OCI-LY3 (cell line): ENCODE results near the gene ARAP1.

ENCODE experiments used
- H2AFZ ChIP-seq: fragments of 200-600, 300-600 bp; shearing (Covaris generic); 2 replicates; pipeline ENCODE4 v1.6.0; 2014; ENCODE audit warnings: antibody characterized with exemption, low read depth, low read length
- H3K27ac ChIP-seq: fragments of 200-600, 300-600 bp; sonication (generic); 2 replicates; pipeline ENCODE4 v1.5.1; 2014; ENCODE audit warnings: mild to moderate bottlenecking, low read length, moderate library complexity, mixed read lengths
- H3K27me3 ChIP-seq: fragments of 200-600, 300-600 bp; sonication (generic); 2 replicates; pipeline ENCODE4 v1.6.1; 2014; ENCODE audit warnings: low read depth, low read length, mixed read lengths
- H3K36me3 ChIP-seq: fragments of 200-600, 300-600 bp; sonication (generic); replicated peaks from 2 replicates; pipeline ENCODE3; 2014; ENCODE audit warnings: low read depth, low read length, mixed read lengths
- H3K4me1 ChIP-seq: fragments of 300-600, 200-600 bp; sonication (generic); 2 replicates; pipeline ENCODE4 v1.6.1; 2014; ENCODE audit warnings: low read length, mixed read lengths
- H3K4me2 ChIP-seq: fragments of 200-600, 300-600 bp; sonication (generic); 2 replicates; pipeline ENCODE4 v1.6.1; 2014; ENCODE audit warnings: low read length, mixed read lengths
- H3K4me3 ChIP-seq: fragments of 300-600, 200-600 bp; sonication (generic); 2 replicates; pipeline ENCODE4 v1.5.1; 2014; ENCODE audit warnings: antibody characterized with exemption, mild to moderate bottlenecking, low read length, moderate library complexity
- H3K79me2 ChIP-seq: fragments of 300-600, 200-600 bp; shearing (Covaris generic); 2 replicates; pipeline ENCODE4 v1.6.1; 2014; ENCODE audit warnings: mild to moderate bottlenecking, low read length, mixed read lengths
- H3K9ac ChIP-seq: fragments of 300-600, 200-600 bp; shearing (Covaris generic); 2 replicates; pipeline ENCODE4 v1.6.0; 2014; ENCODE audit warnings: mild to moderate bottlenecking, low read length, moderate library complexity
- H3K9me3 ChIP-seq: fragments of 200-600, 300-600 bp; shearing (Covaris generic); 2 replicates; pipeline ENCODE4 v1.6.1; 2014; ENCODE audit warnings: low read length, mixed read lengths; ENCODE audit not compliant: insufficient read depth
- H4K20me1 ChIP-seq: fragments of 200-600, 300-600 bp; sonication (generic); 2 replicates; pipeline ENCODE4 v1.6.1; 2016; ENCODE audit warnings: low read length, mixed read lengths; ENCODE audit not compliant: insufficient read depth
- EZH2phosphoT487 ChIP-seq: fragments of 200-600 bp; shearing (Covaris generic); IDR thresholded peaks from 2 replicates; pipeline ENCODE4 v1.6.1; 2018; ENCODE audit warnings: antibody characterized with exemption, mixed run types, low read depth
- TF ChIP-seq, protein P1 (sequence below): fragments of 200-600, 300-600 bp; sonication (generic); IDR thresholded peaks from 2 replicates; pipeline ENCODE4 v1.5.1; 2014; ENCODE audit warnings: antibody characterized with exemption, low read length, low read depth

Gene ARAP1

DNA sequence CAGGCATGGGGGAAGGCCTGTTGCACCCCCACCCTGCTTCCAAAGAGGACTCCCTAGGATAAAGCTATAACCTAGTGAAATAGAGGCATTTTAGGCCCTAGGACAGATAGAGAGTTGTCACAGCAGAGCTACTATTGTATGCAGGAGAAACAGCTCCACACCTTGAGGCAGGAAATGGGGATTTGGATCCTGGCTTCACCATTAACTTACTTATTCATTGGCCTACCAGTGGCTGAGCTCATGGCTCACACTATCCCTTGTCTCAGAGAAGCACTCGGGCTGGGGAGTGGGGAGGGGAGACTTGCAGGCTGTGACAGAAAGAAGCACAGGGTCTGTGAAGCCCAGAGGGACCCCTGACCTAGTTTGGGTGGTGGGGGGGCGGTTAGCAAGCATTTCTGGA lies 77.0 kb downstream of the ARAP1 start:
- H3K9ac ChIP-seq, result no peak overlapping the region
- H4K20me1 ChIP-seq, result peaks cover 4% of the 10 kb centered on the region; the same call in 1 of the 2 replicates
- TF ChIP-seq, protein P1, sequence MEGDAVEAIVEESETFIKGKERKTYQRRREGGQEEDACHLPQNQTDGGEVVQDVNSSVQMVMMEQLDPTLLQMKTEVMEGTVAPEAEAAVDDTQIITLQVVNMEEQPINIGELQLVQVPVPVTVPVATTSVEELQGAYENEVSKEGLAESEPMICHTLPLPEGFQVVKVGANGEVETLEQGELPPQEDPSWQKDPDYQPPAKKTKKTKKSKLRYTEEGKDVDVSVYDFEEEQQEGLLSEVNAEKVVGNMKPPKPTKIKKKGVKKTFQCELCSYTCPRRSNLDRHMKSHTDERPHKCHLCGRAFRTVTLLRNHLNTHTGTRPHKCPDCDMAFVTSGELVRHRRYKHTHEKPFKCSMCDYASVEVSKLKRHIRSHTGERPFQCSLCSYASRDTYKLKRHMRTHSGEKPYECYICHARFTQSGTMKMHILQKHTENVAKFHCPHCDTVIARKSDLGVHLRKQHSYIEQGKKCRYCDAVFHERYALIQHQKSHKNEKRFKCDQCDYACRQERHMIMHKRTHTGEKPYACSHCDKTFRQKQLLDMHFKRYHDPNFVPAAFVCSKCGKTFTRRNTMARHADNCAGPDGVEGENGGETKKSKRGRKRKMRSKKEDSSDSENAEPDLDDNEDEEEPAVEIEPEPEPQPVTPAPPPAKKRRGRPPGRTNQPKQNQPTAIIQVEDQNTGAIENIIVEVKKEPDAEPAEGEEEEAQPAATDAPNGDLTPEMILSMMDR, result no peak
- no peak for TF ChIP-seq EZH2phosphoT487
- H3K36me3 ChIP-seq, result no peaks in the 10 kb centered on the region
- no peaks in the 10 kb centered on the region for H3K79me2 ChIP-seq
- H3K27me3 ChIP-seq, result peaks cover 44% of the 10 kb centered on the region; the same call in 1 of the 2 replicates
- no peaks in the 10 kb centered on the region for H3K4me1 ChIP-seq
- no peak overlapping the region for H2AFZ ChIP-seq
- H3K27ac ChIP-seq, result no peak overlapping the region
- H3K4me3 ChIP-seq, result no peak overlapping the region
- no peak overlapping the region for H3K4me2 ChIP-seq
- no peaks in the 10 kb centered on the region for H3K9me3 ChIP-seq

DNA sequence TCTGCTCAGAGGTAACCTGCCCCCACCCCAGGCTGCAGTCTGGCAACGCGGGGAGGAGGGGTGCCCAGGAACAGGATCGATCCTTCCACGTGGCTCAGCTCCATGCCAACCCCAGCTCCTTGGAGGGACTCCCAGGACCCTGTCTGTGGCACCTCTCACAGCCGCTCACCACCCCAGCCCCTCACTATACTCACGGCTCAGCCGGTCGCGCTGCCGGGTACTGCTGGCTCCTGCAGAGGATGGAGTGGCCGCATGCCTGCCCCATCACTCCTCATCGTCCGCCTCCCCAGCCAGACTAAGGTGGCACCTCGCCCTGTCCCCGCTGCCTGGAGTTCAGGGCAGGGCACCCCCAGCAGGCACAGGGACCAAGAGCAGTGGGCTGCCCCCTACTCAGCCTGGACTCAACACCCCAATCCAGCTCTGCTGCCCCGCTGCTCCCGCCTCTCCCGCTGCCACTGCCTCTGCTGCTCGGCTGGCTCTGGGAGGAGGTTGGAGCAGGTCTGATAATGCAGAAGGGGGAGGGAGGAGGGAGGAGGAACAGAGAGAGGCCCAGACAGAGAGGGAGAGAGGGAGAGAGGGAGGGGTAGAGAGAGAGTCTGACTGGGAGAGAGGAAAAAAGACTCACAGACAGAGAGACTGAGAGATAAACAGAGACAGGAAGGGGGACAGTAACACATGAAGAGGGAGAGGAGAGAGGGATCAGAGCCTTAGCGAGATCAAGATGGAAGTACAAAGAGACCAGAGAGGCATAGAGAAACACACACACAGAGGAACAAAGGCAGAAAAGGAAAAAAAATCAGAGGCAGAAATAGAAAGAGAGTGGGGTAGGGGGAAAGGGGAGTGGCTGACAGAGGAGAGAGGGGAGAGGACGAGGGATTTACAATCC lies 78.0 kb downstream of the ARAP1 start, which contains the start of gene PDE2A:
PDE2A (minus strand) TSS at position 480 of the 886 bp plus-strand sequence; CDS start at position 265, 215 bp downstream.
- no peaks in the 10 kb centered on the region for H3K79me2 ChIP-seq
- H2AFZ ChIP-seq, result no peak within 1 kb of the TSS
- H3K27me3 ChIP-seq, result peaks cover 52% of the 10 kb centered on the region; the same call in 1 of the 2 replicates
- H3K36me3 ChIP-seq, result no peaks in the 10 kb centered on the region
- peaks cover 4% of the 10 kb centered on the region; the same call in 1 of the 2 replicates for H4K20me1 ChIP-seq
- no peaks in the 10 kb centered on the region for H3K9me3 ChIP-seq
- no peak within 1 kb of the TSS for H3K4me3 ChIP-seq
- TF ChIP-seq EZH2phosphoT487, result no peak
- TF ChIP-seq, protein P1, result no peak
- no peak within 1 kb of the TSS for H3K27ac ChIP-seq
- 0 out of 2 replicates have a peak, but pooled peaks cover 2% of the 10 kb centered on the region for H3K4me1 ChIP-seq
- H3K9ac ChIP-seq, result no peak within 1 kb of the TSS
- H3K4me2 ChIP-seq, result no peak within 1 kb of the TSS

DNA sequence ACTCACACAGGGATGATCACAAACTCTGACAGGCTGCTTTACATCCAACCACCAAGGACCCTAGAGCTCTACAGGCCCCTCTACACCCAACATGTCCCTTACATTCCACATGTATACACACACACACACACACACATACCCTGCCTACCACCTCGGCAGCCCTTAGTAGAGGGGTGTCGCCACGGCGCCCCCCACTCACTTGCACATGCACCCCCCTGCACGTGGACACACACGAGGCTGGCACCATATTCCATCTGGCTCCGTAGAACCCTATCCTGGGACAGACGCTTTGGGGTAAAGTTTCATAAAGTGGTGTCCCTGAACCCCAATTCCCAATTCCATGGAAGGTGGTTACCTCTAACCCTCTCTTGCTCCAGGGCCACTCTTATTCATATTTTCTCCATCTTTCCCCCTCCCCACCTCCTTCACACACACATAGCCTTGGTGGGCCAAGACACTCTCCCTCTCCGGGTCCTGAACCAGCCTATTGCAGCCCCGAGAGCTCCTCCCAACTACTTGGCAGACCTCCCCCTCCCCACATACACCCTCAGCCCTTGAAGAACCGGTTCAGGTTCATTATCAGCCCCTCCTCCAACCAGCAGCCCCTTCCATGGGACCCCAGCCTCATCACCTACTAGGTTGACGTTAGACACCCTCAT lies 78.8 kb downstream of the ARAP1 start:
- Histone ChIP-seq H3K4me1 (0 out of 2 replicates have a peak, but pooled peaks cover 2% of the 10 kb centered on the region), H3K79me2 (no peaks in the 10 kb centered on the region), H3K4me2 (no peak overlapping the region), H3K9me3 (no peaks in the 10 kb centered on the region), H3K36me3 (no peaks in the 10 kb centered on the region), H2AFZ (no peak overlapping the region), H3K4me3 (no peak overlapping the region), H3K9ac (no peak overlapping the region), H3K27ac (no peak overlapping the region), H4K20me1 (peaks cover 4% of the 10 kb centered on the region; the same call in 1 of the 2 replicates), H3K27me3 (peaks cover 55% of the 10 kb centered on the region)
- TF ChIP-seq, protein P1, result no peak
- TF ChIP-seq EZH2phosphoT487, result no peak
